GM12865 (cell line): ENCODE results near the gene ZBTB20.
A peak's percentile ranks its signal among the peaks of the same experiment; 100 is the strongest.

Experiments
- DNase-seq: peaks from one replicate; pipeline ENCODE4 v3.0.0; 2010; ENCODE audit warnings: low read depth
- H3K4me3 ChIP-seq: 2 replicates; pipeline ENCODE4 v1.5.1; 2011; ENCODE audit warnings: mild to moderate bottlenecking, low read depth, low read length, control low read depth
- TF ChIP-seq, protein P1 (sequence below): IDR thresholded peaks from 2 replicates; pipeline ENCODE4 v1.5.1; 2011; ENCODE audit warnings: low read length, control low read depth, low read depth, inconsistent platforms; ENCODE audit not compliant: insufficient read depth; ENCODE audit errors: missing control alignments

Gene ZBTB20

DNA sequence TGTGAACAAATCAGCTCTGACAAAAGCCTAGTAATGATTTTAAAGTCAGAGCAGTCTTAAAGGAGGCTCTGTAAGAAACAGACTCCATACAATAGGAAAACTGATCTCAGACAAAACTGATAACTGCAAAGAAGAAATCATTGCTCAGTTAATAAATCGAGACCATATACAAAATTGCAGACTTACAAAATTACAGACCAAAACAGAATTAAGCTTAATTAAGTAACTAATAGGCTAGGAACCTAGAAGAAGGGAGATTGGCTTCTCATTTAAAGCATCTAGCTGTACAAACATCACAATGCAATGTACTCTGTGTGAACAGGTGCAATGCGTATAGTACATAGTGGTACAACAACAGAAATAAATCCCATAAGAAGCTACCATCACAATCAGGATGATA, 46.3 kb downstream of the ZBTB20 start:
- TF ChIP-seq, protein P1, sequence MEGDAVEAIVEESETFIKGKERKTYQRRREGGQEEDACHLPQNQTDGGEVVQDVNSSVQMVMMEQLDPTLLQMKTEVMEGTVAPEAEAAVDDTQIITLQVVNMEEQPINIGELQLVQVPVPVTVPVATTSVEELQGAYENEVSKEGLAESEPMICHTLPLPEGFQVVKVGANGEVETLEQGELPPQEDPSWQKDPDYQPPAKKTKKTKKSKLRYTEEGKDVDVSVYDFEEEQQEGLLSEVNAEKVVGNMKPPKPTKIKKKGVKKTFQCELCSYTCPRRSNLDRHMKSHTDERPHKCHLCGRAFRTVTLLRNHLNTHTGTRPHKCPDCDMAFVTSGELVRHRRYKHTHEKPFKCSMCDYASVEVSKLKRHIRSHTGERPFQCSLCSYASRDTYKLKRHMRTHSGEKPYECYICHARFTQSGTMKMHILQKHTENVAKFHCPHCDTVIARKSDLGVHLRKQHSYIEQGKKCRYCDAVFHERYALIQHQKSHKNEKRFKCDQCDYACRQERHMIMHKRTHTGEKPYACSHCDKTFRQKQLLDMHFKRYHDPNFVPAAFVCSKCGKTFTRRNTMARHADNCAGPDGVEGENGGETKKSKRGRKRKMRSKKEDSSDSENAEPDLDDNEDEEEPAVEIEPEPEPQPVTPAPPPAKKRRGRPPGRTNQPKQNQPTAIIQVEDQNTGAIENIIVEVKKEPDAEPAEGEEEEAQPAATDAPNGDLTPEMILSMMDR: no peak
- peak overlapping the region; percentile 50 for H3K4me3 ChIP-seq
- no peak for DNase-seq

DNA sequence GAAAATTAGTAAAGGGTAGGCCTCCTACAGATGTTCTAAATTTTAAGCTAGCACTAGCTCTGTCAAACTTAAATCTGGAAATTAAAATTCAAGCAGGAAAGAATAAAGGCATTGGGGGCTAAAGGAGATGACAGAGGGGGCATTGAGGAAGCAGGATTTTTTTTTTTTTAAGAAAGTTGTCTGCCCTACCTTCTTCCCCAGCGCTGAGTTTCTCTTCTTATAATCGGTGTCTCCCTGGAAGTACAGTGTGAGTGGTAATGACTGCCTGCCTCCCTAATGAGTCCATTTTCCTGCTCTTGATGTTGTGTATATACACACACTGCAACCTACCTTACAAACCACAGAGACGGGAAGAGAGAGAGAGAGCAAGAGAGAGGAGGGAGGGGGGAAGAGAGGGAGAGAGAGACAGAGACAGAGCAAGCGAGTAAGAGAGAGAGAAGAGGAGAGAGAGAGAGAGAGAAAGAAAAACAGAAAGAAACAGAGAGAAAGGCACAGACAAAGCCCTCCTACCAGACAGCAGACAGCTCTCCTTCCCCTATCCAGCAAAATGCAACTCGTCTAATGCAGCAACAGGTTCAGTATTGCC, 47.0 kb downstream of the ZBTB20 start:
- H3K4me3 ChIP-seq: peak overlapping the region; percentile 50
- TF ChIP-seq, protein P1: no peak
- DNase-seq: peak; percentile 57

DNA sequence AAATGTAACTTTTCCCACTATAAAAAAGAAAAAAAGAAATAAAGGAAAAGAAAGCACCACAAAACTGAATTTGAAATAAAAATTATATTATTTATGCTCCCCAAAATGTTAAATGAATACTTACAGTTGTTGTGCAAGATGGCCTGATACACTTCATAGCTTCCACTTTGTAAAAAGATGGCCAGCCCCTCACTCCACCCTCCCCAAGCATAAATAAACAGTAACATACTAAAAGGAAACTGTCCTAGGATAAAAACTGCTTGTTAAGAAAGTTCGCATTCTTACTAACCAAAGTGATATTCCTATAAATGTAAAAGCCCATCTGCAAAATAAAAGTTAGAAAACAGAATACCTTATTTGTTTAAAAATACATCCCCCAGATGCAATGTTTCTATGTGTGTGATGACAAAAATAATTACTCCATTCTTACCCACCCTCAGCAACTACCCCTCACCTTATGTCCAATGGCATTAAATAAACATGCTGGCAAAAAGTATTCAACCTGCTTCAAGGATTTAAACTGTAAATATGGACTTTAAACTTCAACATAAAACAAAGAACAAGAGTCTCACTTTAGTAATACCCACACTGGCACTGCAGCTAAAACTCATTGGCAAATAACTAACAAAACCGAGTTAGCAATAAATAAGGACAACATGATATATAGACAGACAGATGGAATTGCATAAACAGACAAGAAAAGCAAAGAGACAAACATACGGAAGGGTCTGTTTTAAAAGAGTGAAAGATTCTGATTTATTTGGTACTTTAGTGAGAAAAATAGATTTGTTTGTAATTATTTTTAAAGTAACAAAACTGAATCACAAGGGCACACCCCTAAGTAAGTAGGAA, 47.7 kb downstream of the ZBTB20 start:
- no peak overlapping the region; the same call in 1 of the 2 replicates for H3K4me3 ChIP-seq
- DNase-seq: no peak
- TF ChIP-seq, protein P1: no peak

DNA sequence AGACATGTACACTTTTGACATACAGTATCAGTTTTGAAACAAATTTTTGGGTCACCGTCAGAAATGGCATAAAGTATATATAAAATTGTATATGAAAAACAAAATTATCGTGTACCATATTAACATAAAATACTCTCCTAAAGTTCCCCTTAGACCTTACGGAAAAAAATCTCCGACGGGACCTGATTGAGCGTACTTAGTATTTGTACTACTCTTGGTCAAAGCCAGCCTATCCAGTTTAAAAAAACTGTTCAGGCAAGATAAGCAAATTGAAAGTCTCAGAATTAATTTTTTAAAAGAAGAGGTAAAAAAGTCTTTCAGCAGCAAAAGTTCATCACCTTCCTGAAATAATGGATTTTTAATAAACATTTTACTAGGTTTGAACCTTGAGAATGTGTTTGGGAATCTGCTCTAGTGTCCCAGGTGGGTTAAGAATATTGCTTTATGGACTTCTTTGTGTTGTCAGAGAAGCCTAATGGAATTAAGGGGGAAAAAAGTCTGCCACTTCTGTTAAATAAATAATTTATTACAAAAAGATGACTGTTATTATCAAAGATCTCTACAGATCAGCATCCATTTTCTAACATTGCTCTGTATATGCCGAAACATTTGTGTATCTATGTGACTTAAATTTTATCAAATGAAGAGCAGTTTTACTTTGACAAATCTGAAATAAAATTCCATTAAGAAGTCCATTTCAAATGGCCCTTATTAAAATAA, 48.6 kb downstream of the ZBTB20 start:
- TF ChIP-seq, protein P1: no peak
- H3K4me3 ChIP-seq: no peak overlapping the region

DNA sequence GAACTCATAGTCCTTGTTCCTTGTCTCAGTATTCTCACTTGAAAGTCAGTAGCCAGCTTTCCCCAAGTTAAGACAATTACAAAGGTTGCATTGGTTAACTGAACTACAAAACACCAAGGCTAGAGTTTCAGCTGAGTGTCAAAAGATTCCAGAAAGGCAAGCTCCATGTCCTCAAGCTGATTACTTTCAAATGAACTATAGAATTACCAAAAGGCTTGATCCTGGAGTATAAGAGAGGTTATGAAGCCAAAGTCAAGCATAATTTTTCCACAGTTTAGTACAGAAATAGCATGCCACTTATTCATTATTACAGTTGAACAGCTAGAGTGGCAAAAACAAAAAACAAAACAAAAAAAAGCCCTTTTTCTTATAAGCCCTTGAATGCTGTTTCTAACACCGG, 51.9 kb downstream of the ZBTB20 start:
- TF ChIP-seq, protein P1: no peak

More for the DNA sequence above, 48.6 kb downstream of the ZBTB20 start:
- DNase-seq: no peak

DNA sequence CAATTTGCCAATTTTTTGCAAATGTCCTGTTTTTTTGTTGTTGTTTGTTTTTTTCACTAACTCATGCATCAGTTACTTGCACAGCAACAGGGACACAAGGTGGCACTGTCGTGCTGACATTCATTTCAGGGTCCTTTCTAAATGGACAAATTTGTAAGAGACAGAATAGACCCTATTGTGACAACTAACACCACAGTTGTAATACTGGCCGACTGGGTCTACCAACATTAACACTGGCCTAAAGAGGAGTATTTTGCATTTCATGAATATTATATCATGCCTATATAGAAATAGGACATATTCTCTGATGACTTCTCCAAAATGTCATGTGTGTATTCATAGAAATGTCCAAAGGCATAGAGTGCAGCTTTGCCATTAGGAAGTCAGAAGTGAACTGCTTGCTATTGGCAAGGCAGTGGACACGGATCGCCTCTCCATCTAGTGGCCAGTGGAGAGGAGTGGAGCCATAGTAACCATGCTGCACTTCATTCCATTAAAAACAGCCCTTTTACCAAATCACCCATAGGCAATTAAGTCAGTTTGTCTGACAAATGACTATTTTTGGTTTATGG, 54.8 kb downstream of the ZBTB20 start:
- H3K4me3 ChIP-seq: no peak overlapping the region
- TF ChIP-seq, protein P1: peak; percentile 71
- peak; percentile 74 for DNase-seq

More for the DNA sequence above, 51.9 kb downstream of the ZBTB20 start:
- no peak overlapping the region for H3K4me3 ChIP-seq
- no peak for DNase-seq
